Ascending aorta (tissue), 2 donors: ENCODE measurements around the gene SIRPB1. TPM values are rescaled to one million over a fixed set of nuclear protein-coding genes. Genes with fewer than 3 reads are reported as not detected.

Source experiments
- DNase-seq, 2 donors: peaks; one replicate each; pipeline ENCODE4 v3.0.0-alpha.2; 2019; ENCODE audit warnings: low spot score in 2 of 2
- H3K27ac ChIP-seq, 2 donors: fragments of 200-600 bp; sonication (generic); one replicate each; pipeline ENCODE4 v1.5.1; 2016 to 2017; ENCODE audit warnings: mild to moderate bottlenecking in 1 of 2
- H3K27me3 ChIP-seq: fragments of 200-600 bp; sonication (generic); one replicate; pipeline ENCODE4 v1.5.1; 2017
- H3K36me3 ChIP-seq, 2 donors: fragments of 200-600 bp; sonication (generic); one replicate each; pipeline ENCODE4 v1.5.1; 2016
- H3K4me1 ChIP-seq, 2 donors: fragments of 200-600 bp; sonication (generic); one replicate each; pipeline ENCODE4 v1.5.1; 2016 to 2017; ENCODE audit warnings: mild to moderate bottlenecking in 1 of 2
- H3K4me3 ChIP-seq, 2 donors: fragments of 200-600 bp; sonication (generic); one replicate each; pipeline ENCODE4 v1.5.1; 2016 to 2017; ENCODE audit warnings: mild to moderate bottlenecking in 1 of 2
- H3K9me3 ChIP-seq, 2 donors: fragments of 200-600 bp; sonication (generic); one replicate each; pipeline ENCODE4 v1.5.1; 2016
- CTCF ChIP-seq, 3 experiments: fragments of 200-600 bp in 2 of 3; fragments of 450-650 bp in 1 of 3; sonication (generic) in 2 of 3; IDR thresholded peaks; one replicate each; pipeline ENCODE4 v1.5.1; 2016 to 2019; ENCODE audit warnings: antibody characterized with exemption in 3 of 3, mild to moderate bottlenecking in 1 of 3, moderate library complexity in 1 of 3
- intact Hi-C: fragments of 100-400 bp; cut with DNase I; formaldehyde crosslinking; loops from one replicate; pipeline ENCODE4 v1.15.1; 2023
- total RNA-seq: library from RNA; depleted of rRNA; stranded (reverse); fragments of >200 nt; gene quantifications from one replicate; pipeline ENCODE4 v1.1.0, GENCODE V29; 2016

SIRPB1 gene
- total RNA-seq, 1 donor from 2014 or later: 0.43 TPM

- intact Hi-C loops: no loop called here
- Histone ChIP-seq H3K9me3 (no peaks in the 10 kb centered on the region), H3K27ac (no peak overlapping the region), H3K36me3 (no peaks in the 10 kb centered on the region), H3K4me1 (no peaks in the 10 kb centered on the region), H3K4me3 (no peak overlapping the region), H3K27me3 (no peaks in the 10 kb centered on the region)
- DNase-seq: no peak
- TF ChIP-seq CTCF (IDR thresholded peaks at IDR 0.05): no peak
These were observed 10.4 kb upstream of the SIRPB1 start for GRCh38 chr20:1630186-1630585.

- intact Hi-C loops: no loop called here
- no peak for DNase-seq
- Histone ChIP-seq H3K9me3 (no peaks in the 10 kb centered on the region), H3K36me3 (no peaks in the 10 kb centered on the region), H3K4me1 (no peaks in the 10 kb centered on the region), H3K27me3 (no peaks in the 10 kb centered on the region), H3K27ac (no peak overlapping the region), H3K4me3 (no peak overlapping the region)
- TF ChIP-seq CTCF (IDR thresholded peaks at IDR 0.05): no peak
These were observed 9.5 kb upstream of the SIRPB1 start for GRCh38 chr20:1629321-1629720.

- DNase-seq: no peak
- Histone ChIP-seq H3K4me3 (no peak overlapping the region), H3K27ac (no peak overlapping the region), H3K27me3 (no peaks in the 10 kb centered on the region), H3K36me3 (no peaks in the 10 kb centered on the region), H3K9me3 (no peaks in the 10 kb centered on the region), H3K4me1 (no peaks in the 10 kb centered on the region)
- intact Hi-C loops: no loop called here
- no peak for TF ChIP-seq CTCF (IDR thresholded peaks at IDR 0.05)
These were observed 8.8 kb upstream of the SIRPB1 start for GRCh38 chr20:1628621-1629020.

- H3K4me3 ChIP-seq: no peak overlapping the region
- H3K9me3 ChIP-seq: no peaks in the 10 kb centered on the region
- DNase-seq: no peak
- no peaks in the 10 kb centered on the region for H3K27me3 ChIP-seq
- TF ChIP-seq CTCF (IDR thresholded peaks at IDR 0.05): no peak
- intact Hi-C loops: no loop called here
- H3K4me1 ChIP-seq: no peaks in the 10 kb centered on the region
- H3K27ac ChIP-seq: no peak overlapping the region
- H3K36me3 ChIP-seq: no peaks in the 10 kb centered on the region
These were observed 7.4 kb upstream of the SIRPB1 start for GRCh38 chr20:1627200-1627550.

- intact Hi-C loops: no loop called here
- Histone ChIP-seq H3K27me3 (no peaks in the 10 kb centered on the region), H3K9me3 (no peaks in the 10 kb centered on the region), H3K4me3 (no peak overlapping the region), H3K36me3 (no peaks in the 10 kb centered on the region), H3K27ac (no peak overlapping the region), H3K4me1 (no peaks in the 10 kb centered on the region)
- no peak for TF ChIP-seq CTCF (IDR thresholded peaks at IDR 0.05)
- DNase-seq: no peak
These were observed 6.9 kb upstream of the SIRPB1 start for GRCh38 chr20:1626528-1627199.
